ENCODE results near the gene FHAD1. TPM values are rescaled to one million over a fixed set of nuclear protein-coding genes. Genes with fewer than 3 reads are reported as not detected.

Gene FHAD1
- polyA plus RNA-seq, 1 of the 3 experiments (the other 2 are of a cell fraction), result 0.48 TPM

DNA sequence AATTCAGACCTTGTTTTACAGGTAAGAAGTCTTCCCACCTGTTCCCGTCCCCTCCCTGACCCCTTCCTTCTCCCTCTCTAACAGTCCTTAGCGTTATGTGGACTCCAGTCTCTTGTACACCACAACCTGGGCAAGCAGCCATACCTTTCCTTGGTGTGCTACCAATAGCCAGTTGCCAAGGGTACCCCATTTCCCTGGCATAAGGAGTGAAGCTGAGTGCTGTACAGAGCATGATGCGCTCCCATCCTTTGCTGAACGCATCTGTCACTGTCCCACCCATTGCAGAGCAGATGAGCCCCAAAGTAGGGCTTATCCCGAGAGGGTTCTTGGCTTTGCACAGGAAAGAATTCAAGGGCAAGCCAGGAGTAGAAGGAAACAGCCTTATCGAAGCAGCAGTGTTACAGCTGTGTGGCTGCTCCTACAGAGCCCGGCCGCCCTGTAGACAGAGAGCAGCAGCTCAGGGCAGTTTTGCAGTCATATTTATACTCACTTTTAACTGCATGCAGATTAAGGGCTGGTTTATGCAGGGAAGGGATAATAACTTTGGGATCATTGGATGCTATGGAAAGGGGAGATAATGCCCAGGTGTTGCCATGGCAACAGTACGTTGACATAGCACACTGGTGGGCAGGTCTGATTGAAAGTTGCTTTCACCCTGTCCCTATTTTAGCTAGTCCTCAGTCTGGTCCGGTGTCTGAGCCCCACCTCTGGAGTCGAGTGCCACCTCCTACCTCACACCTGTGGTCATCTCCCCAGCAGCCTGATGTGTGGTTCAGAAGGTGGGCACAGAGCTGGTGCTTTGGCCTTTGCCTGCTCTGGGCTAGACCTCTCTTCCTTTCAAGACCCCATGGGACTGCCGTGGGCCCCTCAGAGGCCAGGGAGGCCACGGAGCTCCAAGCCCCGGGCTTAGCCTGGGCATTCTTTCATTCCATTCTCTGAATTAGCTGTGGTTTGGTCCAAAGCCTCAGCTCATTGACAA lies 5.1 kb downstream of the FHAD1 start:
- H3K27me3 ChIP-seq (ENCODE audit: insufficient read depth), result no peaks in the 10 kb centered on the region; the same call in 1 of the 2 replicates
- no peak overlapping the region for H3K4me2 ChIP-seq
- peaks cover 0 to 7% of the 10 kb centered on the region in 2 experiments; a peak in 1 of 4 replicates for H3K4me1 ChIP-seq (ENCODE audit: control insufficient read depth in 1 of 2, insufficient read depth in 2 of 2, low read depth in 1 of 2, low read length in 1 of 2)
- no peak overlapping the region for H3K27ac ChIP-seq (ENCODE audit: low read depth in 2 of 2, low read length in 1 of 2)
- H3K4me3 ChIP-seq (ENCODE audit: low read depth in 2 of 2, low read length in 1 of 2), result no peak overlapping the region
- H3K9ac ChIP-seq, result no peak overlapping the region
- WGBS (ENCODE audit: low lambda C conversion rate), result 83% methylated on average over 14 of the region's 14 CpGs
- no peak overlapping the region for H2AFZ ChIP-seq (ENCODE audit: low read depth)
- H3K79me2 ChIP-seq (ENCODE audit: insufficient read depth), result no peaks in the 10 kb centered on the region
- H3K9me3 ChIP-seq, result no peaks in the 10 kb centered on the region
- H3F3A ChIP-seq (replicated peaks; ENCODE audit: insufficient read depth), result no peaks in the 10 kb centered on the region
- TF ChIP-seq, protein P1, sequence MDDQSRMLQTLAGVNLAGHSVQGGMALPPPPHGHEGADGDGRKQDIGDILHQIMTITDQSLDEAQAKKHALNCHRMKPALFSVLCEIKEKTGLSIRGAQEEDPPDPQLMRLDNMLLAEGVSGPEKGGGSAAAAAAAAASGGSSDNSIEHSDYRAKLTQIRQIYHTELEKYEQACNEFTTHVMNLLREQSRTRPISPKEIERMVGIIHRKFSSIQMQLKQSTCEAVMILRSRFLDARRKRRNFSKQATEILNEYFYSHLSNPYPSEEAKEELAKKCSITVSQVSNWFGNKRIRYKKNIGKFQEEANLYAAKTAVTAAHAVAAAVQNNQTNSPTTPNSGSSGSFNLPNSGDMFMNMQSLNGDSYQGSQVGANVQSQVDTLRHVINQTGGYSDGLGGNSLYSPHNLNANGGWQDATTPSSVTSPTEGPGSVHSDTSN (IDR thresholded peaks at IDR 0.05), result no peak
- TF ChIP-seq POLR2AphosphoS5 (IDR thresholded peaks at IDR 0.05; ENCODE audit: low read depth, low read length), result no peak
- TF ChIP-seq, protein P2, sequence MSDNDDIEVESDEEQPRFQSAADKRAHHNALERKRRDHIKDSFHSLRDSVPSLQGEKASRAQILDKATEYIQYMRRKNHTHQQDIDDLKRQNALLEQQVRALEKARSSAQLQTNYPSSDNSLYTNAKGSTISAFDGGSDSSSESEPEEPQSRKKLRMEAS (IDR thresholded peaks at IDR 0.05; ENCODE audit: low read depth), result no peak
- no peak for TF ChIP-seq RAD21 (IDR thresholded peaks at IDR 0.05; ENCODE audit: low read length)
- TF ChIP-seq CHD2 (IDR thresholded peaks at IDR 0.05; ENCODE audit: low read length, partially characterized antibody), result no peak
- no peak for TF ChIP-seq JUND (IDR thresholded peaks at IDR 0.05)
- no peak for TF ChIP-seq ELF1 (IDR thresholded peaks at IDR 0.05)
- no peak for TF ChIP-seq RFX5 (IDR thresholded peaks at IDR 0.05; ENCODE audit: low read length)
- no peak for TF ChIP-seq EP300 (IDR thresholded peaks at IDR 0.05; ENCODE audit: borderline replicate concordance in 1 of 2, low read depth in 1 of 2, low read length in 1 of 2)
- TF ChIP-seq, protein P3, sequence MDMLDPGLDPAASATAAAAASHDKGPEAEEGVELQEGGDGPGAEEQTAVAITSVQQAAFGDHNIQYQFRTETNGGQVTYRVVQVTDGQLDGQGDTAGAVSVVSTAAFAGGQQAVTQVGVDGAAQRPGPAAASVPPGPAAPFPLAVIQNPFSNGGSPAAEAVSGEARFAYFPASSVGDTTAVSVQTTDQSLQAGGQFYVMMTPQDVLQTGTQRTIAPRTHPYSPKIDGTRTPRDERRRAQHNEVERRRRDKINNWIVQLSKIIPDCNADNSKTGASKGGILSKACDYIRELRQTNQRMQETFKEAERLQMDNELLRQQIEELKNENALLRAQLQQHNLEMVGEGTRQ (IDR thresholded peaks at IDR 0.05; ENCODE audit: borderline replicate concordance, low read depth, low read length), result no peak
- TF ChIP-seq YY1 (IDR thresholded peaks at IDR 0.05; ENCODE audit: low read depth), result no peak
- TF ChIP-seq GATA2 (CRISPR knock-in tag; IDR thresholded peaks at IDR 0.05), result no peak
- no peak for TF ChIP-seq NFIC (IDR thresholded peaks at IDR 0.05; ENCODE audit: borderline replicate concordance)
- no peaks in the 10 kb centered on the region for H4K20me1 ChIP-seq (ENCODE audit: insufficient read depth)
- no peaks in the 10 kb centered on the region for H3K9me2 ChIP-seq
- no peak for DNase-seq
- no peaks in the 10 kb centered on the region for H3K36me3 ChIP-seq (replicated peaks in 1 of 2; ENCODE audit: control insufficient read depth in 1 of 2, insufficient read depth in 2 of 2, low read length in 1 of 2)
- CTCF ChIA-PET, result interaction anchor here (0.7 to 1.4 kb wide), 4 partner anchors 15 to 1174 kb away, joined by 3 to 4 read pairs (median 4); no protein-coding TSS in a partner anchor
- POLR2A ChIA-PET, result no interaction called here

DNA sequence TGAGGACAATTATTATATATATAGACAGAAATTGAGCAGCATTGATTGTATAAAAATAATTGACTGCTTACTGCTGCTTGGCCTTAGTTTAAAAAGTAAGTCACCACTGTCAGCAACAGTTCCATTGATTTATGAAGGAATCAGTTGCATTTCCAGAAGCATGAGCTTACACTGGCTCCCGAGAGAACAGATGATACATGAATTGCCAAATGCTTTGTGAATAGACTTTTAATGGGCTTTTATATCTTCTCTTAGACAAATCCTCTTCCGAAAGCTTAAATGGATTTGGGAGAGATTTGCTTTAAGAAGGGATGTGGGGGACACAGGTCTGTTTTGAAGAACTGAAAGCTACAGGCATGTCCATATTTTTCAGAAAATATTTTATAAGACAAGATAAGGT lies 7.5 kb downstream of the FHAD1 start:
- no peaks in the 10 kb centered on the region for H3F3A ChIP-seq (replicated peaks; ENCODE audit: insufficient read depth)
- CTCF ChIA-PET, result interaction anchor here (0.7 to 2.5 kb wide), 3 partner anchors 18 to 126 kb away, joined by 3 to 11 read pairs (median 8); partner anchors contain the start of gene TMEM51
- H3K36me3 ChIP-seq (replicated peaks in 1 of 2; ENCODE audit: control insufficient read depth in 1 of 2, insufficient read depth in 2 of 2, low read length in 1 of 2), result no peaks in the 10 kb centered on the region
- H3K79me2 ChIP-seq (ENCODE audit: insufficient read depth), result no peaks in the 10 kb centered on the region
- no peak overlapping the region for H3K27ac ChIP-seq (ENCODE audit: low read depth in 2 of 2, low read length in 1 of 2)
- TF ChIP-seq RAD21 (IDR thresholded peaks at IDR 0.05; ENCODE audit: low read length) (no peak), SIN3A (IDR thresholded peaks at IDR 0.05; ENCODE audit: borderline replicate concordance, low read depth, low read length) (no peak)
- peaks cover 0 to 2% of the 10 kb centered on the region in 2 experiments; a peak in 1 of 4 replicates for H3K4me1 ChIP-seq (ENCODE audit: control insufficient read depth in 1 of 2, insufficient read depth in 2 of 2, low read depth in 1 of 2, low read length in 1 of 2)
- no peak overlapping the region for H2AFZ ChIP-seq (ENCODE audit: low read depth)
- no peak overlapping the region for H3K4me3 ChIP-seq (ENCODE audit: low read depth in 2 of 2, low read length in 1 of 2)
- no peaks in the 10 kb centered on the region for H3K9me2 ChIP-seq
- H3K9me3 ChIP-seq, result no peaks in the 10 kb centered on the region
- POLR2A ChIA-PET, result no interaction called here
- H3K9ac ChIP-seq, result no peak overlapping the region
- WGBS (ENCODE audit: low lambda C conversion rate), result 38% methylated on average over 2 of the region's 2 CpGs
- no peaks in the 10 kb centered on the region; the same call in 1 of the 2 replicates for H3K27me3 ChIP-seq (ENCODE audit: insufficient read depth)
- no peaks in the 10 kb centered on the region for H4K20me1 ChIP-seq (ENCODE audit: insufficient read depth)
- no peak for DNase-seq
- H3K4me2 ChIP-seq, result no peak overlapping the region

Data from SK-N-SH (cell line).